ENCODE results near the gene ZNF143.

- TF ChIP-seq GATA3 (IDR thresholded peaks at IDR 0.05; ENCODE audit: low read depth, low read length) (no peak), GATA2 (IDR thresholded peaks at IDR 0.05; ENCODE audit: low read depth, low read length) (no peak)
Observed at GRCh38 chr11:9535189-9535781, 74.5 kb downstream of the ZNF143 start.

Measured in SH-SY5Y (cell line).